Nephron (organoid): Measurements from ENCODE around the gene ASPSCR1.
A peak's percentile ranks its signal among the peaks of the same experiment; 100 is the strongest.
"Not testable (repeated sequence)": the region's sequence is repeated elsewhere in the genome, so short reads cannot be mapped to it uniquely, and the experiment has no call there.

Source experiments
- H3K27ac Mint-ChIP-seq, 3 experiments: 2 replicates each; pipeline ENCODE4 v1.8.0; 2020; ENCODE audit warnings: mixed read lengths in 3 of 3, mild to moderate bottlenecking in 2 of 3, moderate library complexity in 1 of 3
- H3K27me3 Mint-ChIP-seq: 2 replicates; pipeline ENCODE4 v1.8.0; 2021; ENCODE audit warnings: low read depth, mild to moderate bottlenecking, moderate library complexity, mixed read lengths
- H3K36me3 Mint-ChIP-seq: 2 replicates; pipeline ENCODE4 v1.8.0; 2020; ENCODE audit warnings: low read depth, mixed read lengths
- H3K4me1 Mint-ChIP-seq: 2 replicates; pipeline ENCODE4 v1.8.0; 2020; ENCODE audit warnings: mixed read lengths
- H3K4me3 Mint-ChIP-seq, 3 experiments: 2 replicates each; pipeline ENCODE4 v1.8.0; 2020; ENCODE audit warnings: mild to moderate bottlenecking in 3 of 3, mixed read lengths in 3 of 3, moderate library complexity in 2 of 3
- H3K9me3 Mint-ChIP-seq: 2 replicates; pipeline ENCODE4 v1.8.0; 2020; ENCODE audit warnings: mixed read lengths
- CTCF ChIP-seq, 3 experiments: fragments of 200-600 bp; sonication (generic); IDR thresholded peaks; one replicate each; pipeline ENCODE4 v1.5.0; 2021; ENCODE audit warnings: antibody characterized with exemption in 3 of 3; ENCODE audit not compliant: unreplicated experiment in 3 of 3

ASPSCR1 gene

DNA sequence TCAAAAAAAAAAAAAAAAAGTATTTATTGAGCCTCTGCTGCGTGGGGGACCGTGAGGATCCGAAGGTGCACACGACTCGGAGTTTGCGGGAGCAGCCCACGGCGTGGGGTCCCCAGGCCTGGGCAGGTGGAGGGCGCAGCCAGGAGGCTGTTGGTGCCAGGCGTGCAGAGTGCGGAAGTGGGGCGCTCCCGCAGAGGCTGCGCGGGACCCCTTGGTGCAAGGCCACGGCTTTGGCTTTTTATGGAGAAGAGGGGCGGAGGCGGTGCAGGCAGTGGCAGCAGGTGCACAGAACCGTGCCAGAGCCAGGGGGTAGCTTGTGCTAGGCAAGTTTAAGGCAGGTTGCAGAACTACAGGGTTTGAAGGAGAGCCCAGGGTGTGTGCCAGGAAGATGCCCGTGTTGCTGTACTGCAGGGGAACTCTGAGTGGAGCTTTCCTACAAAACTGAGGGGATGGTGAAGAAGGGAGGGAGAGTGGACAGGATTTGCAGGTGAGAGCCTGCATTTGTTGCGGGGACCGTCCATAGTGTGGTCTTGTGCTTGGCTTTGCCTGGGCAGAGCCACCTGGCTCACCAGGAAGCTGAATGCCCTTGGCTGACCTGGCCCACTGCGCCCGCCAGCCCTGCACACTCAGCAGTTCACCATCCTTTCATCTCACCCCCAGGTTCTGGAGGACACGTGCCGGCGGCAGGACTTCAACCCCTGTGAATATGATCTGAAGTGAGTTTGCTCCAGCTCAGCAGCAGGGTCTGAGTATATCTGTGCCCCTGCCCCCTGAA is 1.3 kb downstream of the ASPSCR1 start:
- peak overlapping the region; percentile 72 to 83 (median 73) for H3K27ac Mint-ChIP-seq
- H3K9me3 Mint-ChIP-seq, result peaks cover 8% of the 10 kb centered on the region
- H3K4me3 Mint-ChIP-seq, result peak overlapping the region; percentile 83 to 87 (median 87)
- H3K27me3 Mint-ChIP-seq, result no peaks in the 10 kb centered on the region
- peaks cover 13% of the 10 kb centered on the region for H3K36me3 Mint-ChIP-seq
- peaks cover 16% of the 10 kb centered on the region for H3K4me1 Mint-ChIP-seq
- TF ChIP-seq CTCF (IDR thresholded peaks at IDR 0.05; ENCODE audit: unreplicated experiment in 3 of 3), result no peak

DNA sequence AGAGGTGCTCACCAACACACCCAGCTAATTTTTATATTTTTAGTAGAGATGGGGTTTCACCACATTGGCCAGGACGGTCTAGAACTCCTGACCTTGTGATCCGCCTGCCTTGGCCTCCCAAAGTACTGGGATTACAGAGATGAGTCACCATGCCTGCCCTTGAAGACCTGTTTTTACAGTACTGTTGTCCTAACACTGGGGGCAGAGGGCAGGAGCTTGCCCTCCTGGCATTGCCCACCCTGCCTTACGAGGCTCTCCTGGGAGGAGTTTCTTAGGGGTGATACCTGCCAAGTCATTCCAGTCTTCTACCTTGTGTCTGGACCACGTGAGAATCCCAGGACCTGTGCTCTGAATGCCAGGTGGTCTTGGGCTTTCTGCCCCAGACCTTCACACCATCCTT is 2.7 kb downstream of the ASPSCR1 start:
- H3K27ac Mint-ChIP-seq, result no peak overlapping the region
- peaks cover under 1% of the 10 kb centered on the region for H3K9me3 Mint-ChIP-seq
- H3K4me1 Mint-ChIP-seq, result peaks cover 16% of the 10 kb centered on the region
- peaks cover 16% of the 10 kb centered on the region for H3K36me3 Mint-ChIP-seq
- no peaks in the 10 kb centered on the region for H3K27me3 Mint-ChIP-seq
- TF ChIP-seq CTCF (IDR thresholded peaks at IDR 0.05; ENCODE audit: unreplicated experiment in 3 of 3), result no peak
- H3K4me3 Mint-ChIP-seq, result peak overlapping the region; percentile 80 to 87 (median 83)

- Mint-ChIP-seq H3K9me3 (no peaks in the 10 kb centered on the region), H3K4me3 (peak overlapping the region in 2 of 3 experiments; percentile 80 to 87), H3K4me1 (peaks cover 16% of the 10 kb centered on the region), H3K36me3 (peaks cover 18% of the 10 kb centered on the region), H3K27ac (no peak overlapping the region), H3K27me3 (no peaks in the 10 kb centered on the region)
- TF ChIP-seq CTCF (IDR thresholded peaks at IDR 0.05; ENCODE audit: unreplicated experiment in 3 of 3), result no peak
Observed at GRCh38 chr17:81980707-81981343, 3.4 kb downstream of the ASPSCR1 start.

- peaks cover 11% of the 10 kb centered on the region for H3K4me1 Mint-ChIP-seq
- not testable (repeated sequence) for H3K27me3 Mint-ChIP-seq, H3K9me3 Mint-ChIP-seq, H3K27ac Mint-ChIP-seq, H3K4me3 Mint-ChIP-seq
- peaks cover 20% of the 10 kb centered on the region for H3K36me3 Mint-ChIP-seq
Observed at GRCh38 chr17:81981511-81981910, 4.1 kb downstream of the ASPSCR1 start.

- Mint-ChIP-seq H3K36me3 (peaks cover 25% of the 10 kb centered on the region), H3K27ac (no peak overlapping the region), H3K27me3 (no peaks in the 10 kb centered on the region), H3K4me1 (peaks cover 11% of the 10 kb centered on the region), H3K4me3 (no peak overlapping the region), H3K9me3 (no peaks in the 10 kb centered on the region)
- TF ChIP-seq CTCF (IDR thresholded peaks at IDR 0.05; ENCODE audit: unreplicated experiment in 3 of 3), result no peak
Observed at GRCh38 chr17:81983011-81983638, 5.7 kb downstream of the ASPSCR1 start.

DNA sequence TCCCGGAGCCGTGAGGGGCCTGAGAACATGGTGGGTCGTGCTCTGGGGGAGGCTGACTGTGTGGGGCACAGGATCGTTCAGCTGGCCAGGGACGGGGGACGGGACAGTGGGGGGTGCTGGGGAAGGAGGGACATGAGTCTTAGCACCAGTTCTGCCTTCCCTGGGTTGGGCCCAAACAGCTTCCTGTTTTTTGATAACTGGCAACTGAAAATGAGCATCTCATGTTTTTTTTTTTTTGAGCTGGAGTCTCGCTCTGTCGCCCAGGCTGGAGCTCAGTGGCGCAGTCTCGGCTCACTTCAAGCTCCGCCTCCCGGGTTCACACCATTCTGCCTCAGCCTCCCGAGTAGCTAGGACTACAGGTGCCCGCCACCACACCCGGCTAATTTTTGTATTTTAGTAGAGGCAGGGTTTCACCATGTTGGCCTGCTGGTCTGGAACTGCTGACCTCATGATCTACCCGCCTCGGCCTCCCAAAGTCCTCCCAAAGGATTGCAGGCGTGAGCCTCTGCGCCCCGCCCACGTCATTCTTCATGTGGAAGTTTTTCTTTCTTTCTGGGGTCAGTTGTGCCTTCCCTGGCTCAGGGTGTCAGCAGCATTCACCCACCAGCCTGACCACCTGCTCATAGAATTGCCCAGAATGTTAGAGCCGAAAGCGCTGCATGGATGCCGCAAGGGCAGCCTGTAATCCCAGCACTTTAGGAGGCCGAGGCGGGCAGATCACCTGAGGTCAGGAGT is 6.4 kb downstream of the ASPSCR1 start:
- no peak overlapping the region for H3K27ac Mint-ChIP-seq
- no peak overlapping the region for H3K4me3 Mint-ChIP-seq
- peaks cover 25% of the 10 kb centered on the region for H3K36me3 Mint-ChIP-seq
- no peaks in the 10 kb centered on the region for H3K27me3 Mint-ChIP-seq
- H3K4me1 Mint-ChIP-seq, result peaks cover 8% of the 10 kb centered on the region
- TF ChIP-seq CTCF (IDR thresholded peaks at IDR 0.05; ENCODE audit: unreplicated experiment in 3 of 3), result no peak
- H3K9me3 Mint-ChIP-seq, result no peaks in the 10 kb centered on the region
